Measurements from ENCODE around the gene DCUN1D2. TPM values are rescaled to one million over a fixed set of nuclear protein-coding genes. Genes with fewer than 3 reads are reported as not detected.

The DCUN1D2 gene
- total and polyA plus RNA-seq, 8 donors: 7.3 to 43.0 (median 21.7) TPM

DNA sequence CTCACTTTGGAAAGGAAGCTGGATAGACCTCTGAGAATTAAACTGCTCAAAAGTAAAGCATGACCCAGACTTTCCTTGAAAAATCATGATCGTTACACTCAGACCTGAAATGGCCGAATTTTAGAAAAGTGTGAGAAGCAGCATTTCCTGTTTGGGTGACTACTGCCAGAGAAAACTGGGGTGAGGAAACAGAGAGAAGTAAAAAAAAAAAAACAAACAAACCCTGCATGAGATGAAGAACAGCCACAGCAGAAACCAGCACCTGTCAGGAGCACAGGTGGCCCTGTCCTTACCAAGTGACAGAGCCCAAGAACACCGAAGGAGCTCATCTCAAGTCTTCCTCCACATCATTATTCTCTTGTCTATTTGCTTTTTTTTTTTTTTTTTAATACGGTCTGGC lies 25.2 kb downstream of the DCUN1D2 start:
- H3K9me3 ChIP-seq: no peaks in the 10 kb centered on the region
- H3K27ac ChIP-seq: no peak overlapping the region
- no peak overlapping the region for H3K4me3 ChIP-seq
- no peak for DNase-seq
- TF ChIP-seq, protein P1, sequence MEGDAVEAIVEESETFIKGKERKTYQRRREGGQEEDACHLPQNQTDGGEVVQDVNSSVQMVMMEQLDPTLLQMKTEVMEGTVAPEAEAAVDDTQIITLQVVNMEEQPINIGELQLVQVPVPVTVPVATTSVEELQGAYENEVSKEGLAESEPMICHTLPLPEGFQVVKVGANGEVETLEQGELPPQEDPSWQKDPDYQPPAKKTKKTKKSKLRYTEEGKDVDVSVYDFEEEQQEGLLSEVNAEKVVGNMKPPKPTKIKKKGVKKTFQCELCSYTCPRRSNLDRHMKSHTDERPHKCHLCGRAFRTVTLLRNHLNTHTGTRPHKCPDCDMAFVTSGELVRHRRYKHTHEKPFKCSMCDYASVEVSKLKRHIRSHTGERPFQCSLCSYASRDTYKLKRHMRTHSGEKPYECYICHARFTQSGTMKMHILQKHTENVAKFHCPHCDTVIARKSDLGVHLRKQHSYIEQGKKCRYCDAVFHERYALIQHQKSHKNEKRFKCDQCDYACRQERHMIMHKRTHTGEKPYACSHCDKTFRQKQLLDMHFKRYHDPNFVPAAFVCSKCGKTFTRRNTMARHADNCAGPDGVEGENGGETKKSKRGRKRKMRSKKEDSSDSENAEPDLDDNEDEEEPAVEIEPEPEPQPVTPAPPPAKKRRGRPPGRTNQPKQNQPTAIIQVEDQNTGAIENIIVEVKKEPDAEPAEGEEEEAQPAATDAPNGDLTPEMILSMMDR (IDR thresholded peaks at IDR 0.05): no peak
- TF ChIP-seq POLR2A (IDR thresholded peaks at IDR 0.05) (no peak), EP300 (IDR thresholded peaks at IDR 0.05) (no peak), POLR2AphosphoS5 (IDR thresholded peaks at IDR 0.05) (no peak)
- peaks cover 15 to 73% (median 53%) of the 10 kb centered on the region in 4 donors for H3K36me3 ChIP-seq
- intact Hi-C loops (cut with DNase I; ENCODE audit: low total_unique reads): no loop called here
- H3K4me1 ChIP-seq: no peaks in the 10 kb centered on the region
- H3K27me3 ChIP-seq: no peaks in the 10 kb centered on the region
- WGBS, 5 donors: 67 to 79% (median 74%) methylated on average over 4 of the region's 4 CpGs

DNA sequence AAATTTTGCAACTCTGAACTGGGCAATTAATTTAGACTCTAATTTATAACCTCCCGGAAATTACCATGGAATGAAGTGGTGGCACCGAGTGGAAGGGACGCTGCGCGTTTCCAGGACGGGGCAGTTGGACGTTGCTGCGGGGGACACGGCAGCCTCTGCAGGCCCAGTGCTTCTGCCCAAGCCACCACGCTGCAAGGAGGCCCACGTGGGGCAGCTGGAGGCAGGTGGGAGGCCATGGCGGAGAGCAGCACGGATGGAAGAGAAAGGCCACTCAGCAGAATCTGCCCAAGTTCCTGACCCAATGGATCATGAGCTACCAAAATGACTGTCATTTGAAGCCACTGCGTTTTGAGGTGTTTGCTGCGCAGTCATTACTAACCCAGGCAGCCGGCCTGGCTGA lies 26.0 kb downstream of the DCUN1D2 start:
- Histone ChIP-seq H3K36me3 (peaks cover 21 to 73% (median 58%) of the 10 kb centered on the region in 4 donors), H3K9me3 (no peaks in the 10 kb centered on the region), H3K4me1 (no peaks in the 10 kb centered on the region), H3K4me3 (no peak overlapping the region), H3K27ac (no peak overlapping the region), H3K27me3 (no peaks in the 10 kb centered on the region)
- WGBS, 5 donors: 90 to 95% (median 92%) methylated on average over 16 of the region's 16 CpGs
- intact Hi-C loops (cut with DNase I; ENCODE audit: low total_unique reads): no loop called here
- no peak for DNase-seq
- no peak for TF ChIP-seq POLR2A (IDR thresholded peaks at IDR 0.05)
- TF ChIP-seq POLR2AphosphoS5 (IDR thresholded peaks at IDR 0.05): no peak
- TF ChIP-seq EP300 (IDR thresholded peaks at IDR 0.05): no peak
- TF ChIP-seq, protein P1 (IDR thresholded peaks at IDR 0.05): no peak

DNA sequence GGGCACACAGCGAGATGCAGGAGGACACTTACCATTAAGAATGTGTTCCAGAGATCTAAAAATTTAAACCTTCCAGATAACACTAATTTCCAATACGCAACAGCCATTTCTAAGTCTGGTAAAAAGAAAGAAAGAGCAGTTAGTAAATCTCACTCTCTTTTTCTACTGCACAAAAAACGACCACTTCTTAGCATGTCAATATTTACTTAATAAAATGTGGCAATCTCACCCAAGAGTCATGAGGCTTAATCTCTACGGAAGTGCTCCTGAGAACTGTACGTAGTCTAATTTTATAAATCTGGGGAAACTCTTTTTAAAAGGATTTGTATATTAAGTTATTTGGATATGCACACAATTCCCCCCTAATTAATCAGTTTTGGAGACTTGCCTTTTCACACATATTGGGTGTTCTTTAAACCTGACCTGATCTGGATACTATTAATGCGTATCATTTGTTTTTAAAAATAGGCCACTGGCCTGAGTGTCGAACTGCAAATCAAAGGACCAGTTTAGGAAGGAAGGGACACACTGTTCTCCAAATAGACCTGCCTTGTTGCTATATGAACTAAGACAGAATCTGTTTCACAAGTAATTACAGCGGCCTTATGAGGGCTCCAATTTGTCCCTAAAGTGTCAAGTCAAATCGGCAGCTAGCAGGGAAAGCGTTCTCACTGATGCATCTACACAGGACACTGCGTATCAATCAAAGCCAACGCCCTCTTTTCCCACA lies 29.3 kb downstream of the DCUN1D2 start:
- peaks cover 0 to 8% (median 0%) of the 10 kb centered on the region in 4 donors for H3K4me1 ChIP-seq
- H3K4me3 ChIP-seq: no peak overlapping the region
- intact Hi-C loops (cut with DNase I; ENCODE audit: low total_unique reads): no loop called here
- H3K27ac ChIP-seq: no peak overlapping the region
- WGBS, 5 donors: 77 to 82% (median 79%) methylated on average over 12 of the region's 12 CpGs
- peaks cover 31 to 79% (median 65%) of the 10 kb centered on the region in 4 donors for H3K36me3 ChIP-seq
- H3K27me3 ChIP-seq: no peaks in the 10 kb centered on the region
- H3K9me3 ChIP-seq: no peaks in the 10 kb centered on the region
- DNase-seq: no peak
- TF ChIP-seq EP300 (IDR thresholded peaks at IDR 0.05) (no peak), POLR2A (IDR thresholded peaks at IDR 0.05) (no peak), POLR2AphosphoS5 (IDR thresholded peaks at IDR 0.05) (no peak)
- TF ChIP-seq, protein P1 (IDR thresholded peaks at IDR 0.05): no peak

DNA sequence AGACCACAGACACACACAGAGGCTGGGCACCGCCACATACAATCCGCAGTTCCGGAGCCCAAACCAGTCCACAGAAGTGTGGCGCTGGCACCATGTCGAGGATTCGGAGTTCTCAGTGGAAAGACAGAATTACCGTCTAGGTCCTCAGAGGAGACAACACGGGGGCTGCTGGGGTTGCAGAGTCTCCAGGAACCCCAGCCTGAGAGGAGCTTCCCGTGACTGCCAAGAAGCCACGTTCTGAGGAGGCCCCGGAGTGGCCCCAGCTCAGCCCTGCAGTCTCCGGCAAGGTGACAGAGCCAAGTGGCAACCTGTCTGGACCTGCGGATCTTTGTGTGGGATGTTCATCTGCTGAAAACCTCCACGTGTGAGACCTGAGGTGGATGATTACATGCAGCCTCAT lies 29.9 kb downstream of the DCUN1D2 start:
- Histone ChIP-seq H3K4me3 (no peak overlapping the region), H3K27me3 (no peaks in the 10 kb centered on the region), H3K4me1 (peaks cover 0 to 8% (median 0%) of the 10 kb centered on the region in 4 donors), H3K36me3 (peaks cover 33 to 84% (median 69%) of the 10 kb centered on the region in 4 donors), H3K27ac (no peak overlapping the region), H3K9me3 (no peaks in the 10 kb centered on the region)
- 89 to 94% (median 93%) methylated on average over 14 of the region's 14 CpGs for WGBS, 5 donors
- TF ChIP-seq POLR2A (IDR thresholded peaks at IDR 0.05) (no peak), POLR2AphosphoS5 (IDR thresholded peaks at IDR 0.05) (no peak), EP300 (IDR thresholded peaks at IDR 0.05) (no peak)
- TF ChIP-seq, protein P1 (IDR thresholded peaks at IDR 0.05): no peak
- DNase-seq: no peak
- intact Hi-C loops (cut with DNase I; ENCODE audit: low total_unique reads): no loop called here
